ENCODE results near the gene PRH2. TPM values are rescaled to one million over a fixed set of nuclear protein-coding genes. Genes with fewer than 3 reads are reported as not detected.

PRH2 gene
- total RNA-seq, 1 experiment from 2014 or later = 0.52 TPM

DNA sequence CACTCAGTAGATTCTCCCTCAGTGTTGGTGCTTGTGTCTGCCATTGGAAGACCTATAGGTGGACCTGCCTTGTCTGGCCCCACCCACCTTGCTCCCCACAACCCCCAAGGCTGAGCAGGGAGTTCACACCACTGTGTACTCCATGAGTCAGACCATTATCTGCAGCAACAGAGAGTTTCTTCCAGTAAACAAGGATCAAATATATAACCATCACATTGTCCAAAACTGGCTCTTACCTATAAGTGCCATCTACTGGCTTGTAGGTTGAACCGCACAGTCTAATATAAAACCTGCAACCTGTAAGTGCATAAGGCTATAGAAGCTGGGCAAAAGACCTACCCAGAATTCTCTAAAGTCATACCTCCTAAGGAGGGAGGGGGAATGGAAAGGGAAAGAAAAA, 27.6 kb upstream of the PRH2 start:
- no peak overlapping the region for H3K27ac Mint-ChIP-seq
- H3K4me3 Mint-ChIP-seq = no peak overlapping the region
- CTCF ChIA-PET = interaction anchor here (0.5 to 0.6 kb wide), 2 partner anchors 77 to 169 kb away, joined by 3 to 4 read pairs; no protein-coding TSS in a partner anchor
- ATAC-seq = no peak; the same call in 1 of the 2 replicates
- TF ChIP-seq IRF2 (CRISPR knock-in tag; IDR thresholded peaks at IDR 0.05; ENCODE audit: borderline replicate concordance, low read depth) (no peak), RORB (CRISPR knock-in tag; IDR thresholded peaks at IDR 0.05) (no peak), ZNF281 (CRISPR knock-in tag; IDR thresholded peaks at IDR 0.05) (no peak), MXD4 (CRISPR knock-in tag; IDR thresholded peaks at IDR 0.05; ENCODE audit: borderline replicate concordance) (no peak), ARID4B (CRISPR knock-in tag; IDR thresholded peaks at IDR 0.05; ENCODE audit: borderline replicate concordance) (no peak), MYBL2 (CRISPR knock-in tag; IDR thresholded peaks at IDR 0.05) (no peak)
- TF ChIP-seq, protein P1, sequence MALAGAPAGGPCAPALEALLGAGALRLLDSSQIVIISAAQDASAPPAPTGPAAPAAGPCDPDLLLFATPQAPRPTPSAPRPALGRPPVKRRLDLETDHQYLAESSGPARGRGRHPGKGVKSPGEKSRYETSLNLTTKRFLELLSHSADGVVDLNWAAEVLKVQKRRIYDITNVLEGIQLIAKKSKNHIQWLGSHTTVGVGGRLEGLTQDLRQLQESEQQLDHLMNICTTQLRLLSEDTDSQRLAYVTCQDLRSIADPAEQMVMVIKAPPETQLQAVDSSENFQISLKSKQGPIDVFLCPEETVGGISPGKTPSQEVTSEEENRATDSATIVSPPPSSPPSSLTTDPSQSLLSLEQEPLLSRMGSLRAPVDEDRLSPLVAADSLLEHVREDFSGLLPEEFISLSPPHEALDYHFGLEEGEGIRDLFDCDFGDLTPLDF (CRISPR knock-in tag; IDR thresholded peaks at IDR 0.05) = no peak
- TF ChIP-seq, protein P2, sequence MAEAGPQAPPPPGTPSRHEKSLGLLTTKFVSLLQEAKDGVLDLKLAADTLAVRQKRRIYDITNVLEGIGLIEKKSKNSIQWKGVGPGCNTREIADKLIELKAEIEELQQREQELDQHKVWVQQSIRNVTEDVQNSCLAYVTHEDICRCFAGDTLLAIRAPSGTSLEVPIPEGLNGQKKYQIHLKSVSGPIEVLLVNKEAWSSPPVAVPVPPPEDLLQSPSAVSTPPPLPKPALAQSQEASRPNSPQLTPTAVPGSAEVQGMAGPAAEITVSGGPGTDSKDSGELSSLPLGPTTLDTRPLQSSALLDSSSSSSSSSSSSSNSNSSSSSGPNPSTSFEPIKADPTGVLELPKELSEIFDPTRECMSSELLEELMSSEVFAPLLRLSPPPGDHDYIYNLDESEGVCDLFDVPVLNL (CRISPR knock-in tag; IDR thresholded peaks at IDR 0.05; ENCODE audit: borderline replicate concordance, low read depth) = no peak
- DNase-seq (ENCODE audit: low spot score) = no peak
- POLR2A ChIA-PET = no interaction called here
- peaks cover 27% of the 10 kb centered on the region for H3K36me3 Mint-ChIP-seq
- peaks cover 39% of the 10 kb centered on the region for H3K9me3 Mint-ChIP-seq
- no peaks in the 10 kb centered on the region for H3K4me1 Mint-ChIP-seq
- H3K27me3 Mint-ChIP-seq (ENCODE audit: low read depth) = no peaks in the 10 kb centered on the region

DNA sequence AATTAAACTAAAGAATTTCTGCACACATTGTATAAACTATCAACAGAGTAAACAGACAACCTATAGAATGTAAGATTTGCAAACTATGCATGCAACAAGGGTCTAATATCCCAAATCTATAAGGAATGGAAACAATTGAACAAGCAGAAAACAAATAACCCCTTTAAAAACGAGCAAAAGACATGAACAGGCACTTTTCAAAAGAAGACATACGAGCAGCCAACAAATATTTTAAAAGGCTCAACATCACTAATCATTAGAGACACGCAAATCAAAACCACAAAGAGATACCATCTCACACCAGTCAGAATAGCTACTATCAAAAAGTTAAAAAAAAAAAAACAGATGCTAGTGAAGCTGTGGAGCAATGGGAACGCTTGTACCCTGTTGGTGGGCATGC, 24.4 kb upstream of the PRH2 start:
- ChIA-PET CTCF (no interaction called here), POLR2A (no interaction called here)
- no peak overlapping the region for H3K27ac Mint-ChIP-seq
- no peak overlapping the region for H3K4me3 Mint-ChIP-seq
- H3K9me3 Mint-ChIP-seq = peaks cover 31% of the 10 kb centered on the region
- no peak for DNase-seq (ENCODE audit: low spot score)
- no peaks in the 10 kb centered on the region for H3K4me1 Mint-ChIP-seq
- H3K36me3 Mint-ChIP-seq = peaks cover 21% of the 10 kb centered on the region
- TF ChIP-seq ETV6 (CRISPR knock-in tag; IDR thresholded peaks at IDR 0.05) (no peak), FOXP1 (CRISPR knock-in tag; IDR thresholded peaks at IDR 0.05; ENCODE audit: borderline replicate concordance) (no peak), ZNF281 (CRISPR knock-in tag; IDR thresholded peaks at IDR 0.05) (no peak), FOXJ3 (CRISPR knock-in tag; IDR thresholded peaks at IDR 0.05; ENCODE audit: borderline replicate concordance) (no peak), TEAD4 (CRISPR knock-in tag; IDR thresholded peaks at IDR 0.05) (no peak)
- TF ChIP-seq, protein P3, sequence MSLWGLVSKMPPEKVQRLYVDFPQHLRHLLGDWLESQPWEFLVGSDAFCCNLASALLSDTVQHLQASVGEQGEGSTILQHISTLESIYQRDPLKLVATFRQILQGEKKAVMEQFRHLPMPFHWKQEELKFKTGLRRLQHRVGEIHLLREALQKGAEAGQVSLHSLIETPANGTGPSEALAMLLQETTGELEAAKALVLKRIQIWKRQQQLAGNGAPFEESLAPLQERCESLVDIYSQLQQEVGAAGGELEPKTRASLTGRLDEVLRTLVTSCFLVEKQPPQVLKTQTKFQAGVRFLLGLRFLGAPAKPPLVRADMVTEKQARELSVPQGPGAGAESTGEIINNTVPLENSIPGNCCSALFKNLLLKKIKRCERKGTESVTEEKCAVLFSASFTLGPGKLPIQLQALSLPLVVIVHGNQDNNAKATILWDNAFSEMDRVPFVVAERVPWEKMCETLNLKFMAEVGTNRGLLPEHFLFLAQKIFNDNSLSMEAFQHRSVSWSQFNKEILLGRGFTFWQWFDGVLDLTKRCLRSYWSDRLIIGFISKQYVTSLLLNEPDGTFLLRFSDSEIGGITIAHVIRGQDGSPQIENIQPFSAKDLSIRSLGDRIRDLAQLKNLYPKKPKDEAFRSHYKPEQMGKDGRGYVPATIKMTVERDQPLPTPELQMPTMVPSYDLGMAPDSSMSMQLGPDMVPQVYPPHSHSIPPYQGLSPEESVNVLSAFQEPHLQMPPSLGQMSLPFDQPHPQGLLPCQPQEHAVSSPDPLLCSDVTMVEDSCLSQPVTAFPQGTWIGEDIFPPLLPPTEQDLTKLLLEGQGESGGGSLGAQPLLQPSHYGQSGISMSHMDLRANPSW (CRISPR knock-in tag; conservative IDR thresholded peaks at IDR 0.05; ENCODE audit: low read depth) = no peak
- TF ChIP-seq, protein P2 (CRISPR knock-in tag; IDR thresholded peaks at IDR 0.05; ENCODE audit: borderline replicate concordance, low read depth) = no peak
- no peak for ATAC-seq
- no peaks in the 10 kb centered on the region for H3K27me3 Mint-ChIP-seq (ENCODE audit: low read depth)

Measured in WTC11 (cell line).